ENCODE results near the gene WDR77.
A peak's percentile ranks its signal among the peaks of the same experiment; 100 is the strongest.

The WDR77 gene

GRCh38 chr1:111487133-111487532 lies 38.1 kb upstream of the WDR77 start:
- TF ChIP-seq CTCF (IDR thresholded peaks at IDR 0.05), result no peak

- no peak for TF ChIP-seq CTCF (IDR thresholded peaks at IDR 0.05)
Observed at GRCh38 chr1:111486431-111486830, 37.4 kb upstream of the WDR77 start.

- TF ChIP-seq CTCF (IDR thresholded peaks at IDR 0.05), result no peak
Observed at GRCh38 chr1:111484391-111485026, 35.5 kb upstream of the WDR77 start.

- TF ChIP-seq CTCF (IDR thresholded peaks at IDR 0.05), result no peak
Observed at GRCh38 chr1:111483876-111484275, 34.8 kb upstream of the WDR77 start.

- TF ChIP-seq CTCF (IDR thresholded peaks at IDR 0.05), result no peak
Observed at GRCh38 chr1:111483166-111483565, 34.1 kb upstream of the WDR77 start.

- TF ChIP-seq CTCF (IDR thresholded peaks at IDR 0.05), result peak; percentile 79
Observed at GRCh38 chr1:111481387-111482221, 32.5 kb upstream of the WDR77 start.

- no peak for TF ChIP-seq CTCF (IDR thresholded peaks at IDR 0.05)
Observed at GRCh38 chr1:111480674-111481073, 31.6 kb upstream of the WDR77 start.

Measured in LNCAP (cell line).